Fibroblast of lung (primary cell): ENCODE data around the gene BCAT1. TPM values are rescaled to one million over a fixed set of nuclear protein-coding genes. Genes with fewer than 3 reads are reported as not detected.
A peak's percentile ranks its signal among the peaks of the same experiment; 100 is the strongest.

Experiments used
- DNase-seq, 2 donors: peaks; one replicate each; pipeline versions ENCODE4 v3.0.0 to v3.0.0-alpha.2; 2010; ENCODE audit warnings: low read depth in 2 of 2
- H2AFZ ChIP-seq: 2 replicates; pipeline ENCODE4 v1.5.1; 2012; ENCODE audit warnings: low read length, control low read depth, inconsistent platforms
- H3K27ac ChIP-seq: 2 replicates; pipeline ENCODE4 v1.5.1; 2011; ENCODE audit warnings: low read length, control low read depth; ENCODE audit not compliant: insufficient read depth
- H3K27me3 ChIP-seq: 2 replicates; pipeline ENCODE4 v1.5.1; 2011; ENCODE audit warnings: mild to moderate bottlenecking, low read length; ENCODE audit not compliant: control insufficient read depth, insufficient read depth
- H3K36me3 ChIP-seq: 2 replicates; pipeline ENCODE4 v1.5.1; 2011; ENCODE audit warnings: low read length; ENCODE audit not compliant: control insufficient read depth, insufficient read depth
- H3K4me1 ChIP-seq: 2 replicates; pipeline ENCODE4 v1.5.1; 2011; ENCODE audit warnings: low read length; ENCODE audit not compliant: control insufficient read depth, insufficient read depth; ENCODE audit errors: extremely low read depth
- H3K4me2 ChIP-seq: 2 replicates; pipeline ENCODE4 v1.5.1; 2011; ENCODE audit warnings: low read length, control low read depth; ENCODE audit not compliant: insufficient read depth; ENCODE audit errors: extremely low read depth
- H3K4me3 ChIP-seq, 4 experiments: fragments of 200-600 bp in 1 of 4; sonication (generic) in 1 of 4; replicated peaks in 1 of 4; 2 replicates each; pipeline ENCODE4 v1.5.1; 2011 to 2016; ENCODE audit warnings: low read length in 4 of 4, low read depth in 3 of 4, mild to moderate bottlenecking in 3 of 4, control low read depth in 2 of 4, inconsistent platforms in 1 of 4, mixed read lengths in 1 of 4; ENCODE audit not compliant: insufficient read depth in 1 of 4; ENCODE audit errors: control extremely low read depth in 1 of 4
- H3K79me2 ChIP-seq: 2 replicates; pipeline ENCODE4 v1.5.1; 2012; ENCODE audit warnings: mild to moderate bottlenecking, low read length, inconsistent platforms; ENCODE audit not compliant: control insufficient read depth, insufficient read depth
- H3K9ac ChIP-seq: 2 replicates; pipeline ENCODE4 v1.5.1; 2011; ENCODE audit warnings: mild to moderate bottlenecking, low read length, control low read depth; ENCODE audit not compliant: insufficient read depth
- H3K9me3 ChIP-seq: 2 replicates; pipeline ENCODE4 v1.5.1; 2012; ENCODE audit warnings: low read depth, low read length; ENCODE audit not compliant: control insufficient read depth, insufficient read depth
- H4K20me1 ChIP-seq: 2 replicates; pipeline ENCODE4 v1.5.1; 2011; ENCODE audit warnings: low read length; ENCODE audit not compliant: control insufficient read depth, insufficient read depth; ENCODE audit errors: extremely low read depth
- CTCF ChIP-seq, 2 donors: IDR thresholded peaks in 1 of 2; conservative IDR thresholded peaks in 1 of 2; 1 replicate in 1 of 2; 2 replicates in 1 of 2; pipeline ENCODE4 v1.5.1; 2011 to 2012; ENCODE audit warnings: low read length in 2 of 2, control low read depth in 1 of 2, inconsistent platforms in 1 of 2, low read depth in 1 of 2, mild to moderate bottlenecking in 1 of 2
- EZH2 ChIP-seq: IDR thresholded peaks from 2 replicates; pipeline ENCODE4 v1.5.1; 2012; ENCODE audit warnings: low read length, control low read depth, mild to moderate bottlenecking; ENCODE audit errors: missing control alignments
- polyA plus RNA-seq, 2 donors: library from polyadenylated mRNA; depleted of rRNA in 1 of 2; stranded (reverse) in 1 of 2; unstranded in 1 of 2; fragments of >200 nt; gene quantifications; 2 replicates each; pipeline ENCODE4 v1.2.1, GENCODE V29; 2011 to 2012; ENCODE audit warnings: missing spikeins in 1 of 2
- total RNA-seq: library from RNA; depleted of rRNA; stranded (reverse); fragments of >200 nt; gene quantifications from 2 replicates; pipeline ENCODE4 v1.2.1, GENCODE V29; 2014

The BCAT1 gene
- total and polyA plus RNA-seq, 2 donors (not counting 1 experiment from before 2014, with no cell fraction given): 27.8 to 162 TPM

DNA sequence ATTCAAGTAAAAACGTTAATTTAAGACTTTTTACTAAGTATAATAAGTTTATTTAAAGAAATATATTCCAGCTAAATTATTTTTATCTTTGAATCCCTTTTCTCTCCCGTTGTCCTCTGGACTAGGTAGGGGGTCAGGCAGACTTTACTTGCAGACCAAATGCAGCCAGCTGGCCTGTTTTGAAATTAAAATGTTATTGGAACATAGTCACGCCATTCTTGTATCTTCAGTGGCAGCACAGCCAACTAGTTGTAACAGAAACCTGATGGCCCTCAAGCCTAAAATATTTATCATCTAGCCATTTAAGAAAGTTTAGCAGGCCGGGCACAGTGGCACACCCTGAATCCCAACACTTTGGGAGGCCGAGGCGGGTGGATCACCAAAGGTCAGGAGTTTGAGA, 52.7 kb downstream of the BCAT1 start:
- no peak overlapping the region for H3K9ac ChIP-seq
- H3K27ac ChIP-seq: no peak overlapping the region
- TF ChIP-seq CTCF (conservative IDR thresholded peaks at IDR 0.05 in 1 of 2, IDR thresholded peaks at IDR 0.05 in 1 of 2; ENCODE audit: low read depth in 1 of 2, low read length in 2 of 2) (no peak), EZH2 (no peak)
- no peaks in the 10 kb centered on the region for H3K27me3 ChIP-seq
- DNase-seq: peak in 1 of 2 donors; percentile 59
- no peak overlapping the region for H3K4me2 ChIP-seq
- no peaks in the 10 kb centered on the region for H3K9me3 ChIP-seq
- peaks cover 1% of the 10 kb centered on the region for H3K79me2 ChIP-seq
- H2AFZ ChIP-seq: no peak overlapping the region
- H3K4me1 ChIP-seq: peaks cover 9% of the 10 kb centered on the region
- no peaks in the 10 kb centered on the region for H4K20me1 ChIP-seq
- H3K4me3 ChIP-seq: no peak overlapping the region
- H3K36me3 ChIP-seq: peaks cover 3% of the 10 kb centered on the region

GRCh38 chr12:24895612-24896011, 53.3 kb downstream of the BCAT1 start:
- no peaks in the 10 kb centered on the region for H3K27me3 ChIP-seq

GRCh38 chr12:24894879-24895278, 54.0 kb downstream of the BCAT1 start:
- H2AFZ ChIP-seq: no peak overlapping the region
- no peak overlapping the region for H3K27ac ChIP-seq
- no peaks in the 10 kb centered on the region for H3K9me3 ChIP-seq
- DNase-seq: no peak
- no peaks in the 10 kb centered on the region for H3K27me3 ChIP-seq
- no peak overlapping the region for H3K9ac ChIP-seq
- no peak overlapping the region for H3K4me3 ChIP-seq
- H3K4me2 ChIP-seq: no peak overlapping the region
- TF ChIP-seq EZH2 (no peak), CTCF (conservative IDR thresholded peaks at IDR 0.05 in 1 of 2, IDR thresholded peaks at IDR 0.05 in 1 of 2; ENCODE audit: low read depth in 1 of 2, low read length in 2 of 2) (no peak)
- H3K79me2 ChIP-seq: peaks cover 1% of the 10 kb centered on the region
- H3K4me1 ChIP-seq: peaks cover 9% of the 10 kb centered on the region
- peaks cover 3% of the 10 kb centered on the region for H3K36me3 ChIP-seq
- no peaks in the 10 kb centered on the region for H4K20me1 ChIP-seq

More at GRCh38 chr12:24895612-24896011, 53.3 kb downstream of the BCAT1 start:
- H4K20me1 ChIP-seq: no peaks in the 10 kb centered on the region
- no peak overlapping the region for H3K27ac ChIP-seq
- no peaks in the 10 kb centered on the region for H3K9me3 ChIP-seq
- DNase-seq: peak; percentile 51 to 74
- no peak overlapping the region for H2AFZ ChIP-seq
- peaks cover 9% of the 10 kb centered on the region for H3K4me1 ChIP-seq
- H3K79me2 ChIP-seq: peaks cover 1% of the 10 kb centered on the region
- H3K4me3 ChIP-seq: no peak overlapping the region
- H3K36me3 ChIP-seq: peaks cover 3% of the 10 kb centered on the region
- no peak overlapping the region for H3K4me2 ChIP-seq
- no peak overlapping the region for H3K9ac ChIP-seq
- TF ChIP-seq CTCF (conservative IDR thresholded peaks at IDR 0.05 in 1 of 2, IDR thresholded peaks at IDR 0.05 in 1 of 2; ENCODE audit: low read depth in 1 of 2, low read length in 2 of 2) (no peak), EZH2 (no peak)
